SK-N-SH (cell line): ENCODE measurements around the gene SEZ6L2. TPM values are rescaled to one million over a fixed set of nuclear protein-coding genes. Genes with fewer than 3 reads are reported as not detected.

ENCODE experiments used
- CTCF ChIA-PET: fragments of 300-600, 350-600 bp; formaldehyde crosslinking; extraction: SDS; loops from one replicate; lab custom pipeline; 2021; lab: Yijun Ruan, JAX
- POLR2A ChIA-PET: fragments of 350-600 bp; sonication (Branson Sonifier 250); formaldehyde crosslinking; extraction: SDS; loops from one replicate; lab custom pipeline; 2020; ENCODE audit warnings: antibody characterized with exemption, inconsistent platforms; lab: Yijun Ruan, JAX
- DNase-seq: peaks from one replicate; pipeline ENCODE4 v3.0.0; 2012
- H2AFZ ChIP-seq: fragments of 200-600 bp; sonication (generic); 2 replicates; pipeline ENCODE4 v1.8.1; 2016; ENCODE audit warnings: antibody characterized with exemption, mild to moderate bottlenecking, low read depth
- H3F3A ChIP-seq: fragments of 200-600 bp; sonication (generic); replicated peaks from 2 replicates; pipeline ENCODE3; 2016; ENCODE audit warnings: antibody characterized with exemption, mild to moderate bottlenecking; ENCODE audit not compliant: insufficient read depth
- H3K27ac ChIP-seq, 2 experiments: fragments of 200-500 bp in 1 of 2; fragments of 200-600 bp in 1 of 2; sonication (Bioruptor generic) in 1 of 2; sonication (generic), shearing (Covaris generic) in 1 of 2; 2 replicates each; pipeline versions ENCODE4 v1.5.1 to v1.6.1; 2014 to 2016; ENCODE audit warnings: low read depth in 2 of 2, inconsistent platforms in 1 of 2, low read length in 1 of 2, mild to moderate bottlenecking in 1 of 2, mixed read lengths in 1 of 2
- H3K27me3 ChIP-seq: fragments of 200-600 bp; sonication (generic), shearing (Covaris generic); 2 replicates; pipeline ENCODE4 v1.6.1; 2016; ENCODE audit warnings: mixed run types; ENCODE audit not compliant: insufficient read depth
- H3K36me3 ChIP-seq, 2 experiments: fragments of 200-500 bp in 1 of 2; fragments of 200-600 bp in 1 of 2; sonication (Bioruptor generic) in 1 of 2; sonication (generic) in 1 of 2; replicated peaks in 1 of 2; 2 replicates each; pipeline versions ENCODE3 to v1.5.1; 2014 to 2016; ENCODE audit warnings: low read length in 1 of 2, mild to moderate bottlenecking in 1 of 2; ENCODE audit not compliant: insufficient read depth in 2 of 2, control insufficient read depth in 1 of 2
- H3K4me1 ChIP-seq, 2 experiments: fragments of 200-500 bp in 1 of 2; fragments of 200-600 bp in 1 of 2; sonication (Bioruptor generic) in 1 of 2; sonication (generic), shearing (Covaris generic) in 1 of 2; 2 replicates each; pipeline versions ENCODE4 v1.5.1 to v1.6.1; 2014 to 2016; ENCODE audit warnings: low read depth in 1 of 2, low read length in 1 of 2, mixed run types in 1 of 2; ENCODE audit not compliant: insufficient read depth in 2 of 2, control insufficient read depth in 1 of 2
- H3K4me2 ChIP-seq: fragments of 200-600 bp; sonication (generic), shearing (Covaris generic); 2 replicates; pipeline ENCODE4 v1.6.1; 2017; ENCODE audit warnings: mixed run types
- H3K4me3 ChIP-seq, 2 experiments: fragments of 200-500 bp in 1 of 2; fragments of 200-600 bp in 1 of 2; sonication (Bioruptor generic) in 1 of 2; sonication (generic), shearing (Covaris generic) in 1 of 2; 2 replicates each; pipeline versions ENCODE4 v1.5.1 to v1.8.1; 2014 to 2016; ENCODE audit warnings: low read depth in 2 of 2, inconsistent platforms in 1 of 2, low read length in 1 of 2, mild to moderate bottlenecking in 1 of 2, mixed read lengths in 1 of 2, moderate library complexity in 1 of 2
- H3K79me2 ChIP-seq: fragments of 200-600 bp; sonication (generic); 2 replicates; pipeline ENCODE4 v1.8.1; 2017; ENCODE audit warnings: mild to moderate bottlenecking; ENCODE audit not compliant: insufficient read depth
- H3K9ac ChIP-seq: fragments of 200-600 bp; sonication (generic); 2 replicates; pipeline ENCODE4 v1.6.1; 2017; ENCODE audit warnings: mixed run types
- H3K9me2 ChIP-seq: fragments of 200-600 bp; sonication (generic); 2 replicates; pipeline ENCODE4 v1.6.1; 2017; ENCODE audit warnings: mixed run types
- H3K9me3 ChIP-seq: fragments of 200-600 bp; sonication (generic); 2 replicates; pipeline ENCODE4 v1.6.1; 2017; ENCODE audit warnings: mixed run types, mild to moderate bottlenecking, moderate library complexity
- H4K20me1 ChIP-seq: fragments of 200-600 bp; sonication (generic); 2 replicates; pipeline ENCODE4 v1.6.1; 2017; ENCODE audit warnings: mild to moderate bottlenecking, mixed run types; ENCODE audit not compliant: insufficient read depth
- ELF1 ChIP-seq: IDR thresholded peaks from 2 replicates; pipeline ENCODE4 v1.4.0; 2012
- EP300 ChIP-seq, 2 experiments: IDR thresholded peaks; 2 replicates each; pipeline versions ENCODE4 v1.4.0 to v1.6.1; 2012; ENCODE audit warnings: borderline replicate concordance in 1 of 2, low read depth in 1 of 2, low read length in 1 of 2
- EZH2phosphoT487 ChIP-seq: fragments of 200-600 bp; sonication (generic); IDR thresholded peaks from 2 replicates; pipeline ENCODE4 v1.6.1; 2017; ENCODE audit warnings: low read depth, mixed run types, mild to moderate bottlenecking, antibody characterized with exemption, moderate library complexity, borderline replicate concordance
- FOXM1 ChIP-seq: IDR thresholded peaks from 2 replicates; pipeline ENCODE4 v1.4.0; 2012; ENCODE audit warnings: low read depth, mild to moderate bottlenecking
- GABPA ChIP-seq: IDR thresholded peaks from 2 replicates; pipeline ENCODE4 v1.4.0; 2012; ENCODE audit warnings: low read depth, mild to moderate bottlenecking
- GATA2 ChIP-seq: sonication (generic); formaldehyde crosslinking; IDR thresholded peaks from 2 replicates; pipeline ENCODE4 v1.5.0; 2020; ENCODE audit warnings: mild to moderate bottlenecking, missing genetic modification reagents
- JUND ChIP-seq: IDR thresholded peaks from 2 replicates; pipeline ENCODE4 v1.4.0; 2012
- MXI1 ChIP-seq: IDR thresholded peaks from 2 replicates; pipeline ENCODE4 v1.6.1; 2012; ENCODE audit warnings: mild to moderate bottlenecking, low read depth, low read length, improper control_type of control experiment
- NFIC ChIP-seq: IDR thresholded peaks from 2 replicates; pipeline ENCODE4 v1.4.0; 2012; ENCODE audit warnings: borderline replicate concordance
- NRF1 ChIP-seq: IDR thresholded peaks from 2 replicates; pipeline ENCODE4 v1.6.1; 2012; ENCODE audit warnings: low read depth, mild to moderate bottlenecking, low read length
- POLR2AphosphoS5 ChIP-seq: IDR thresholded peaks from 2 replicates; pipeline ENCODE4 v1.6.1; 2012; ENCODE audit warnings: low read depth, low read length
- REST ChIP-seq: IDR thresholded peaks from 2 replicates; pipeline ENCODE4 v1.6.1; 2012; ENCODE audit warnings: mild to moderate bottlenecking, low read depth, low read length, moderate library complexity
- RFX5 ChIP-seq: IDR thresholded peaks from 2 replicates; pipeline ENCODE4 v1.6.1; 2012; ENCODE audit warnings: mild to moderate bottlenecking, improper control_type of control experiment, low read length
- RXRA ChIP-seq: IDR thresholded peaks from 2 replicates; pipeline ENCODE4 v1.4.0; 2012; ENCODE audit warnings: low read depth, mild to moderate bottlenecking, borderline replicate concordance
- SIN3A ChIP-seq: IDR thresholded peaks from 2 replicates; pipeline ENCODE4 v1.6.1; 2012; ENCODE audit warnings: low read depth, mild to moderate bottlenecking, low read length, moderate library complexity, borderline replicate concordance
- TAF1 ChIP-seq: IDR thresholded peaks from 2 replicates; pipeline ENCODE4 v1.6.1; 2012; ENCODE audit warnings: low read depth, mild to moderate bottlenecking, low read length, moderate library complexity, borderline replicate concordance
- TCF12 ChIP-seq: IDR thresholded peaks from 2 replicates; pipeline ENCODE4 v1.4.0; 2012
- USF1 ChIP-seq: IDR thresholded peaks from 2 replicates; pipeline ENCODE4 v1.4.0; 2012; ENCODE audit warnings: low read depth, borderline replicate concordance
- YY1 ChIP-seq: IDR thresholded peaks from 2 replicates; pipeline ENCODE4 v1.4.0; 2012; ENCODE audit warnings: low read depth, mild to moderate bottlenecking
- ZBTB33 ChIP-seq: IDR thresholded peaks from 2 replicates; pipeline ENCODE4 v1.4.0; 2012; ENCODE audit warnings: low read depth, borderline replicate concordance
- WGBS: methylation state at CpG from one replicate; pipeline ENCODE4 v1.1.6; 2017; ENCODE audit warnings: low lambda C conversion rate; 5-methylcytosine and 5-hydroxymethylcytosine counted together
- polyA plus RNA-seq, 3 experiments: library from polyadenylated mRNA; depleted of rRNA; stranded (reverse); fragments of >200 nt; gene quantifications; 2 replicates each; pipeline ENCODE4 v1.2.3, GENCODE V29; 2012

Gene SEZ6L2
- polyA plus RNA-seq, 1 of the 3 experiments (the other 2 are of a cell fraction) = 59.8 TPM

- peaks cover 34% of the 10 kb centered on the region for H3F3A ChIP-seq
- no peaks in the 10 kb centered on the region for H3K27me3 ChIP-seq
- H3K4me1 ChIP-seq = peaks cover 0 to 3% of the 10 kb centered on the region in 2 experiments; a peak in 1 of 4 replicates
- peaks cover 10 to 11% of the 10 kb centered on the region in 2 experiments for H3K36me3 ChIP-seq
- 95% methylated on average over 2 of the region's 3 CpGs for WGBS
- no peaks in the 10 kb centered on the region for H3K9me2 ChIP-seq
- no peaks in the 10 kb centered on the region for H3K9me3 ChIP-seq
- no peak overlapping the region for H3K4me2 ChIP-seq
- H3K9ac ChIP-seq = no peak overlapping the region
- DNase-seq = no peak
- no peak overlapping the region for H3K4me3 ChIP-seq
- H3K79me2 ChIP-seq = no peaks in the 10 kb centered on the region
- no peak overlapping the region for H3K27ac ChIP-seq
- H4K20me1 ChIP-seq = no peaks in the 10 kb centered on the region
- ChIA-PET POLR2A (no interaction called here), CTCF (interaction anchor here (0.6 to 1.2 kb wide), 4 partner anchors 9 to 906 kb away, joined by 3 to 4 read pairs (median 4); no protein-coding TSS in a partner anchor)
- TF ChIP-seq FOXM1 (no peak), RFX5 (no peak), NFIC (no peak), REST (no peak), GABPA (no peak), NRF1 (no peak), EP300 (IDR thresholded peaks at IDR 0.05; ENCODE audit: borderline replicate concordance in 1 of 2, low read depth in 1 of 2, low read length in 1 of 2) (no peak), POLR2AphosphoS5 (no peak), TCF12 (no peak), RXRA (no peak), ELF1 (no peak)
- H2AFZ ChIP-seq = no peak overlapping the region
These were observed 48.4 kb downstream of the SEZ6L2 start for GRCh38 chr16:29850998-29851397.

GRCh38 chr16:29849505-29849904, 49.8 kb downstream of the SEZ6L2 start:
- POLR2A ChIA-PET = no interaction called here
- Histone ChIP-seq H4K20me1 (no peaks in the 10 kb centered on the region), H3K4me3 (no peak overlapping the region), H3K79me2 (no peaks in the 10 kb centered on the region), H3F3A (peaks cover 30% of the 10 kb centered on the region), H3K9ac (no peak overlapping the region), H3K4me2 (no peak overlapping the region), H3K27ac (no peak overlapping the region), H3K9me2 (no peaks in the 10 kb centered on the region), H3K27me3 (no peaks in the 10 kb centered on the region), H3K4me1 (no peaks in the 10 kb centered on the region), H3K36me3 (peaks cover 15 to 16% of the 10 kb centered on the region in 2 experiments), H3K9me3 (no peaks in the 10 kb centered on the region), H2AFZ (no peak overlapping the region)
- CTCF ChIA-PET = interaction anchor here (0.9 to 5.9 kb wide), 12 partner anchors 9 to 156 kb away, joined by 3 to 129 read pairs (median 10); partner anchors contain the start of genes KIF22, MVP, PAGR1 and PRRT2
- WGBS = 86% methylated on average over 5 of the region's 5 CpGs
- no peak for DNase-seq
- TF ChIP-seq USF1 (no peak), RFX5 (no peak), ZBTB33 (no peak), SIN3A (no peak), TAF1 (no peak), GABPA (no peak), YY1 (no peak), EZH2phosphoT487 (no peak), GATA2 (CRISPR knock-in tag) (no peak), MXI1 (no peak), JUND (no peak), NFIC (no peak)
